Sigmoid colon (tissue), 4 donors: ENCODE results near the gene GDF9.

ENCODE experiments used
- CTCF ChIP-seq, 4 experiments: fragments of 450-650 bp in 3 of 4; fragments of 200-600 bp in 1 of 4; IDR thresholded peaks; one replicate each; pipeline ENCODE4 v1.5.1; 2016 to 2019; ENCODE audit warnings: antibody characterized with exemption in 4 of 4, mild to moderate bottlenecking in 3 of 4, moderate library complexity in 2 of 4
- EP300 ChIP-seq, 4 donors: sonication (generic); formaldehyde crosslinking; IDR thresholded peaks; one replicate each; pipeline ENCODE4 v1.6.1; 2017; ENCODE audit warnings: antibody characterized with exemption in 4 of 4
- POLR2A ChIP-seq, 2 donors: fragments of 450-650 bp; IDR thresholded peaks; one replicate each; pipeline ENCODE4 v1.6.1; 2016; ENCODE audit warnings: antibody characterized with exemption in 2 of 2, mild to moderate bottlenecking in 2 of 2, moderate library complexity in 2 of 2
- POLR2AphosphoS5 ChIP-seq, 4 donors: sonication (generic); formaldehyde crosslinking; IDR thresholded peaks; one replicate each; pipeline ENCODE4 v1.6.1; 2017; ENCODE audit warnings: antibody characterized with exemption in 4 of 4

GRCh38 chr5:132867046-132867451 lies 780 bp upstream of the GDF9 start:
- no peak for TF ChIP-seq CTCF (IDR thresholded peaks at IDR 0.05)
- TF ChIP-seq POLR2A (IDR thresholded peaks at IDR 0.05), result no peak
- TF ChIP-seq EP300 (IDR thresholded peaks at IDR 0.05), result no peak
- no peak for TF ChIP-seq POLR2AphosphoS5 (IDR thresholded peaks at IDR 0.05)
